MCF 10A (cell line): Measurements from ENCODE around the gene ZNF428. TPM values are rescaled to one million over a fixed set of nuclear protein-coding genes. Genes with fewer than 3 reads are reported as not detected.

Source experiments
- BruUV-seq: library from RNA; stranded (reverse); fragments of 400-500 nt; replicated peaks from 2 replicates; lab custom pipeline; 2021; lab: Mats Ljungman, UMichigan
- CTCF ChIA-PET: fragments of 300-600 bp; sonication (Branson Sonifier 250); formaldehyde crosslinking; extraction: SDS; loops from one replicate; lab custom pipeline; 2021; ENCODE audit warnings: antibody characterized with exemption, inconsistent platforms; lab: Yijun Ruan, JAX
- POLR2A ChIA-PET: fragments of 300-600, 350-650 bp; sonication (Branson Sonifier 250); formaldehyde crosslinking; extraction: SDS; loops from one replicate; lab custom pipeline; 2020; ENCODE audit warnings: antibody characterized with exemption, inconsistent platforms; lab: Yijun Ruan, JAX
- DNase-seq: peaks from one replicate; pipeline ENCODE4 v3.0.0-alpha.2; 2018; ENCODE audit not compliant: unreplicated experiment
- H3K27ac Mint-ChIP-seq: one replicate; pipeline ENCODE4 v1.8.0; 2022; ENCODE audit warnings: mild to moderate bottlenecking, low read depth, mixed read lengths; ENCODE audit not compliant: unreplicated experiment
- H3K27me3 Mint-ChIP-seq: one replicate; pipeline ENCODE4 v1.8.0; 2022; ENCODE audit warnings: mixed read lengths; ENCODE audit not compliant: insufficient read depth, unreplicated experiment
- H3K36me3 Mint-ChIP-seq: one replicate; pipeline ENCODE4 v1.8.0; 2022; ENCODE audit warnings: mild to moderate bottlenecking, moderate library complexity, mixed read lengths; ENCODE audit not compliant: insufficient read depth, unreplicated experiment
- H3K4me1 Mint-ChIP-seq: one replicate; pipeline ENCODE4 v1.8.0; 2022; ENCODE audit warnings: mixed read lengths; ENCODE audit not compliant: insufficient read depth, unreplicated experiment
- H3K4me3 Mint-ChIP-seq: one replicate; pipeline ENCODE4 v1.8.0; 2022; ENCODE audit warnings: mild to moderate bottlenecking, moderate library complexity, mixed read lengths; ENCODE audit not compliant: unreplicated experiment
- H3K9me3 Mint-ChIP-seq: one replicate; pipeline ENCODE4 v1.8.0; 2022; ENCODE audit warnings: mixed read lengths; ENCODE audit not compliant: unreplicated experiment
- CTCF ChIP-seq: fragments of 200-600 bp; IDR thresholded peaks from one replicate; pipeline ENCODE4 v1.8.0; 2022; ENCODE audit warnings: antibody characterized with exemption, mild to moderate bottlenecking; ENCODE audit not compliant: unreplicated experiment
- intact Hi-C: fragments of 100-400 bp; cut with micrococcal nuclease; formaldehyde crosslinking; loops from 2 replicates; pipeline ENCODE4 v1.14.1; 2022
- total RNA-seq: library from RNA; stranded (reverse); gene quantifications from 2 replicates; pipeline ENCODE4 v1.2.3, GENCODE V29; 2022

ZNF428 gene
- total RNA-seq, 1 experiment from 2014 or later: 23.3 TPM

- H3K4me1 Mint-ChIP-seq: no peaks in the 10 kb centered on the region
These were observed 29.2 kb upstream of the ZNF428 start for GRCh38 chr19:43648633-43649032.

GRCh38 chr19:43644181-43644580 is 24.8 kb upstream of the ZNF428 start:
- no TSS peak for BruUV-seq
- H3K27ac Mint-ChIP-seq: no peak overlapping the region
- no peak for TF ChIP-seq CTCF
- no peak for DNase-seq
- intact Hi-C loops: no loop called here
- H3K4me1 Mint-ChIP-seq: peaks cover 9% of the 10 kb centered on the region
- H3K9me3 Mint-ChIP-seq: no peaks in the 10 kb centered on the region
- ChIA-PET POLR2A (interaction anchor here (0.6 kb wide), 1 partner anchor 13 kb away, joined by 3 read pairs; no protein-coding TSS in a partner anchor), CTCF (interaction anchor here (1.2 kb wide), 1 partner anchor 50 kb away, joined by 4 read pairs; no protein-coding TSS in a partner anchor)
- peaks cover 18% of the 10 kb centered on the region for H3K27me3 Mint-ChIP-seq
- peaks cover 14% of the 10 kb centered on the region for H3K36me3 Mint-ChIP-seq
- H3K4me3 Mint-ChIP-seq: no peak overlapping the region

More at GRCh38 chr19:43648633-43649032, 29.2 kb upstream of the ZNF428 start:
- Mint-ChIP-seq H3K4me3 (no peak overlapping the region), H3K9me3 (no peaks in the 10 kb centered on the region), H3K36me3 (peaks cover 49% of the 10 kb centered on the region), H3K27ac (no peak overlapping the region), H3K27me3 (no peaks in the 10 kb centered on the region)
- ChIA-PET CTCF (interaction anchor here (0.7 to 1.2 kb wide), 2 partner anchors 93 to 95 kb away, joined by 3 read pairs; no protein-coding TSS in a partner anchor), POLR2A (no interaction called here)
- BruUV-seq: no TSS peak
- DNase-seq: no peak
- no peak for TF ChIP-seq CTCF
- intact Hi-C loops: no loop called here

DNA sequence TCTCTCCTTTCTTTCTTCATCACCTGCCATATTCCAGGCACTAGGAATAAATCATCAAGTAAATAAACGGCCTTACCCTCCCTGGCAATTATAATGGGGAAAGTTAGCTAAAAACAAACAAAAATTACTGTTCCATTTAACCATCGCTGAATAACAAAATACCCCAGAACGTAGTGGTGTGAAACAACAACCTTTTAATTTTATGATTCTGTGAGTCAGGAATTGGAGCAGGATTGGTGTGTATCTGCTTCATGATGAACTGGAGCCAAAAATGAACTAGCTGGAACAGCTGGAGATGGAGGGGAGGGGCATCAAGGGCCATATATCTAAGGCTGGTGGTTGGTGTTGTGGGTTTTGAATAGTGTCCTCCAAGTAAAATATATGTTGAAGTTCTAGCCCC is 23.9 kb upstream of the ZNF428 start:
- DNase-seq: no peak
- ChIA-PET CTCF (interaction anchor here (3.5 kb wide), 1 partner anchor 9 kb away, joined by 16 read pairs; no protein-coding TSS in a partner anchor), POLR2A (no interaction called here)
- intact Hi-C loops: no loop called here
- Mint-ChIP-seq H3K4me3 (no peak overlapping the region), H3K36me3 (peaks cover 11% of the 10 kb centered on the region), H3K9me3 (no peaks in the 10 kb centered on the region), H3K27me3 (peaks cover 26% of the 10 kb centered on the region), H3K4me1 (peaks cover 16% of the 10 kb centered on the region), H3K27ac (no peak overlapping the region)
- no TSS peak for BruUV-seq
- TF ChIP-seq CTCF: no peak

GRCh38 chr19:43642531-43642930 is 23.1 kb upstream of the ZNF428 start:
- TF ChIP-seq CTCF: no peak
- Mint-ChIP-seq H3K36me3 (peaks cover 7% of the 10 kb centered on the region), H3K27ac (no peak overlapping the region), H3K4me3 (no peak overlapping the region), H3K9me3 (no peaks in the 10 kb centered on the region), H3K4me1 (peaks cover 16% of the 10 kb centered on the region), H3K27me3 (peaks cover 34% of the 10 kb centered on the region)
- intact Hi-C loops: no loop called here
- BruUV-seq: no TSS peak
- ChIA-PET POLR2A (no interaction called here), CTCF (interaction anchor here (3.5 kb wide), 1 partner anchor 10 kb away, joined by 16 read pairs; no protein-coding TSS in a partner anchor)
- no peak for DNase-seq
